Esophagus mucosa (tissue), 1 donor: ENCODE results near the gene CSPG5. TPM values are rescaled to one million over a fixed set of nuclear protein-coding genes. Genes with fewer than 3 reads are reported as not detected.

Source experiments
- ATAC-seq: fragments of 200-7000 bp; cut with Tn5 transposase; one replicate; pipeline ENCODE4 v1.9.1; 2020
- total RNA-seq: library from RNA; stranded (reverse); gene quantifications from one replicate; pipeline ENCODE4 v1.2.4, GENCODE V29; 2023
- donor health status: DM: yes; HTN: yes; CAD: no.

Gene CSPG5
- 0.48 TPM for total RNA-seq

- ATAC-seq = peak; percentile 24
These were observed at the start of gene CSPG5 for GRCh38 chr3:47578691-47579632. TSS of gene CSPG5 (minus strand) at chr3:47578865. CDS start at chr3:47578693, 172 bp downstream.

GRCh38 chr3:47628426-47628825, 49.8 kb upstream of the CSPG5 start:
- ATAC-seq = no peak

DNA sequence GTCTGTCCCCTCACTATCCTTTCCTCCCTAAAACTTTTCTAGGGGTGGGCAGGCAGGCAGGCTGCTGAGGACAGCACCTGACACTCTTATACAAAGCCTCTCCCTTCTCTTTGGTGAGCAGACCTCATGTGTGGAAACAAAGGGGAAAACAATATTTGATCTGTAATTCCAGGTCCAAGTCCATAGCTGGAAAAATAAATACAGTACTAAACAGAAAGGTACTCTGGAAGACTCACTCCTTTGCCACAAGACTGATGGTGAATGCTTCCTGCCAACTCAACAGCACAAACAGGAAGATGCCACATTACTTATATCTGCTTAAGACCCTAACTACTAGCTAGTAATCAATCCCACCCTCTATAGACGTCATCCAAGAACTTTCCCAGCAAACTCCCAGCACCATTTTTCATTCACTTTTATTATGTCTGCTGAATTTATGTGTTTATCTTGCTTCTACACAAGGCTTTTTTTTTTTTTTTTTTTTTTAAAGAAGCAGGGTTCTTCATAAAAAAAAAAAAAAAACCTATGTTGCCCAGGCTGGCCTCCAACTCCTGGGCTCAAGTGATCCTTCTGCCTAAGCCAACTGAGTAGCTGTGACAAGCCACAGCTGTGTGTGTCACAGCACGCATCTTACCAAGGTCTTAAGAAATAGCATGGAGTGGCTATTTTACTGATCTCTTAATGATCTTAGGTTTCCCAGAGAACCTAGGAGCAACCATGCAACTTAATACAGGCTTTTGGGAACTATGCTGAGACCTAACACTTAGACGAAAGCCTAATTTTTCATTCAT, 44.2 kb upstream of the CSPG5 start:
- ATAC-seq = no peak

GRCh38 chr3:47617086-47618010, 38.7 kb upstream of the CSPG5 start:
- peak; percentile 52 for ATAC-seq

- ATAC-seq = no peak
These were observed 36.1 kb upstream of the CSPG5 start for GRCh38 chr3:47614788-47615187.

GRCh38 chr3:47613722-47614121, 35.1 kb upstream of the CSPG5 start:
- no peak for ATAC-seq

- ATAC-seq = no peak
These were observed 34.2 kb upstream of the CSPG5 start for GRCh38 chr3:47612879-47613278.

DNA sequence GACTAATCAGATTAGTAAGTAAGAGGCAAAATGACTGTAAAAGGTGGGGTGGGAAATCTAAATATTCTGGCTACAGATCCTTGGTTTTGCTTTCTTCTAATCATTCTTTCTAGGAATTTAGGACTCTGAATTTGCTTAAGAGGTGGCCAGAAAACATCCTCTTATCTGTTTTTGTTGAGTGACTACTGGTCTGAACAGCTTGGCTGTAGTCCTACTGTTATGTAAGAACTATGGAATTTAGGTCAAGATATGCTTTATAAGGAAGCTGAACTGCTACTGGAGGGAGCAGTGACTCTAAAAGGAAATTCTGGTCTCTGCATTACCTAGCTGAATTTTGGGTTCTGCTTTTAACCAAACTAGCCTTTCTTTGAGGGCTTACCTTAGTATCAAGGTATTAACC, 33.5 kb upstream of the CSPG5 start:
- ATAC-seq = peak; percentile 31

- no peak for ATAC-seq
These were observed 32.9 kb upstream of the CSPG5 start for GRCh38 chr3:47611576-47611975.

DNA sequence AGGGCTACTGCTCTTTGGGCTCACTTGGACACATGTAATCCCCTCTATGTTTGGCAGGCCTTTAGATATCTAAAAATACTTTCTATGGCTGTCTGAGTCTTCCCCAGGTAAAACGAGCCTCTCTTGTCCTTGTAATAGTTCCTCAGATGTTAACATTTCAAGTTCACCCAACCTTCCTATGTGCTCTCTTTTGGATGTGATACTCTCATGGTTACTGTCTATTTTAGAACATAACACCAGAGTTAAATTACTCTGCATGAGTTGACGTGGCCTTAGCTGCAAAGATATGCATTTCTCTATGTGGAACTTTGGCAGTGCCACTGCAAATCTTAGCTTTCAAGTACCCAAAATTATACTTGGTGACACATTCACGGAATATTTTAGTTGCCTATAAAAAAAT, 31.9 kb upstream of the CSPG5 start:
- ATAC-seq = no peak

- no peak for ATAC-seq
These were observed 28.7 kb upstream of the CSPG5 start for GRCh38 chr3:47607335-47607734.

- no peak for ATAC-seq
These were observed 27.5 kb upstream of the CSPG5 start for GRCh38 chr3:47606165-47606564.

- no peak for ATAC-seq
These were observed 27.0 kb upstream of the CSPG5 start for GRCh38 chr3:47605652-47606051.

DNA sequence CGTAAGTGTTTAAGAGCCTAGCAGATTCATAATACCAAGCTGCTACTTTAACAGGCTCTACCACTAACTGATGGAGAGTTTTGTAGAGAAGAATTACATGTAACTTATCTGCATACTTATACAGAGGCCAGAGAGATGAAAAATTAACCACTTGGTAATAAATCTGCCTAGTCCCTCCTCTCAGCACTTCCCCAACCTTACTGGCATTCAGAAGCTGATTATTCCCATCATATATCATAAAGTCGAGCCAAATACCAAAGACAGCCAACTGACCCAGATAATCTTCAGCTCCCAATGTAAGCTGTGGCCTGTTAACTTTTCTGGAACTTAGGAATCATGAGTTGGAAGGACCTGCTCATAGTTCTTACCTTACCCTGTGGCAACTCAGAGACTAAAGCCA, 25.5 kb upstream of the CSPG5 start:
- ATAC-seq = no peak

GRCh38 chr3:47603332-47603731, 24.7 kb upstream of the CSPG5 start:
- no peak for ATAC-seq

- ATAC-seq = no peak
These were observed 22.6 kb upstream of the CSPG5 start for GRCh38 chr3:47601281-47601680.

GRCh38 chr3:47594792-47595191, 16.1 kb upstream of the CSPG5 start:
- no peak for ATAC-seq

- no peak for ATAC-seq
These were observed 13.6 kb upstream of the CSPG5 start for GRCh38 chr3:47592066-47592795.

- ATAC-seq = no peak
These were observed 11.6 kb upstream of the CSPG5 start for GRCh38 chr3:47590216-47590615.

DNA sequence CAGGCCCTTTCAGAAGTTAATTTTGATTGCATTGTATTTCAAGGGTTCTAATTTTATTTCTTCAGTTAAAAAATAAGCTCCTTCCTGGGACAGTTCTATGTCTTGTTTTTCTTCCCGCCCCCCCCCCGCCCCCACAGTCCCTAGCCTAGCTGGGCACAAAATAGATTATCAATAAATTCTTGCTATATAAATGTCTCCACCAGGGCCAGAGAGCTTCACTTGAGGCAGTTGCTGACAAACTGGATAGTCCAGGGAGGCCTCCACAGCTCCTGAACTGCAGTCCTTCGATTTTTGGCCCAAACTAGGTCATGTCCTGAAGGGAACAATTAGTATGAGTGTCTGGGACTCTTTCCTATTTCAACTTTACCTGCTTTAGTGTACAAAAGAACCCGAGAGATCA, 9.9 kb upstream of the CSPG5 start:
- ATAC-seq = no peak

DNA sequence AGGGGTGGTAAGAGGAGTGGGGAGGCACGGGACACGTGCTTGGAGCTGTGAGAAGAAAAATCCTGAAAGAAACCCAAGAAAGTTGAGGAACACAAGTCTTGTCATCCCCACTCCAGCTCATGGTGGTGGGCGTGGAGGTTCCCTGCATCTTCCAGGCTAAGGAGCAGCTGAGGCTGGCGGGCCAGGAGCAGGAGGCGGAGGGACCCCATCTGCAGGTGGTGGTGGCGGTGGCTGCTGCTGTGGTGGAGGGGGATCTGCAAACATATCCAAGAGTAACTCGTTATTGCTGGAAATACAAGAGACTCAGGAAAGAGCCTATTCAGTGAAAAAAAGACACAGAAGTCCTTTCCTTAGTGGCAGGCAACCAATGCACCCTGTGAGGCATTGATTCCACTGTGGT, 9.4 kb upstream of the CSPG5 start:
- peak; percentile 12 for ATAC-seq

DNA sequence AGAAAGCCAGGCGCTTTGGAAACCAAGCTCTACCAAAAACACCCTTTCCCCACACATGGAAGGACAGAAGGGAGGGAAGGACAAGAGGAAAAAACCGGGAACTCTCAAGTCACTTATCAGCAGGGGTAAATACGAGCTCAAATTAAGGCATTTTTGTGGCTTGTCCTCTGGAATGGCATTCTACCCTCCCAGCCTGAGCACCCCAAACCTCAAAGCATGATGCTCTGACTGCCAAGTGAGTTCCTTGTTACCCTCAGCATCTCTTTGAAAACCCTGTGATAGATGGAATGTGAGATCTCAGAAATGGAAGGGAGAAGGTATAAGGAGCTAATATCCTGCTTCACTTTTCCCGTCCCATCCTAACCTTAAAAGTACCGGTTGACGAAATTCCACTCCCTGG, 8.1 kb upstream of the CSPG5 start:
- ATAC-seq = no peak
